ENCODE measurements around the gene BNC2. TPM values are rescaled to one million over a fixed set of nuclear protein-coding genes. Genes with fewer than 3 reads are reported as not detected.

BNC2 gene
- total and polyA plus RNA-seq, 2 of the 4 experiments (the other 2 are of a cell fraction), result 15.5 to 45.2 TPM

GRCh38 chr9:16823906-16824305, 46.6 kb downstream of the BNC2 start:
- 0 out of 2 replicates have a peak overlapping the region, but pooled peaks have one; percentile 12 for H3K18ac ChIP-seq (ENCODE audit: low read depth, low read length)
- WGBS, 2 experiments (ENCODE audit: extremely low coverage in 2 of 2, insufficient read length in 1 of 2), result no CpG with 5 or more reads among the region's 2 CpGs
- no peak overlapping the region for H3K9ac ChIP-seq (ENCODE audit: low read depth, low read length)
- no peak overlapping the region for H2AK5ac ChIP-seq (ENCODE audit: low read depth, low read length)
- ChIA-PET CTCF (no interaction called here), POLR2A (ENCODE audit: unreplicated experiment) (no interaction called here)
- no peak overlapping the region for H3K4me3 ChIP-seq (ENCODE audit: insufficient read depth, low read depth, low read length)
- ATAC-seq (ENCODE audit: low read depth) (no peak), DNase-seq (no peak)
- H3K36me3 ChIP-seq (ENCODE audit: control insufficient read depth, insufficient read depth, low read length), result peaks cover 1% of the 10 kb centered on the region; the same call in 1 of the 2 replicates
- intact Hi-C loops (cut with micrococcal nuclease) (loop anchor here (5.0 to 10.0 kb wide), 2 partner anchors 229 to 402 kb away; no protein-coding TSS in a partner anchor), dilution Hi-C loops (cut with HindIII; ENCODE audit: low sequenced_read_pairs, unreplicated experiment) (no loop called here), in situ Hi-C loops (cut with MboI; ENCODE audit: low sequenced_read_pairs) (no loop called here)
- no peak overlapping the region for H3K56ac ChIP-seq (ENCODE audit: extremely low read depth, insufficient read depth, low read length)
- 0 out of 2 replicates have a peak overlapping the region, but pooled peaks have one; percentile 94 for H2BK20ac ChIP-seq (ENCODE audit: low read depth, low read length)
- H2BK5ac ChIP-seq (ENCODE audit: low read depth, low read length, poor library complexity, severe bottlenecking), result peak overlapping the region; percentile 97
- no peaks in the 10 kb centered on the region for H3K9me3 ChIP-seq (ENCODE audit: control insufficient read depth, insufficient read depth, low read length)
- no peaks in the 10 kb centered on the region for H4K20me1 ChIP-seq (ENCODE audit: insufficient read depth, low read length)
- peak overlapping the region; percentile 98 for H2BK120ac ChIP-seq (ENCODE audit: low read depth, low read length)
- H4K91ac ChIP-seq (ENCODE audit: insufficient read depth, low read depth, low read length), result no peak overlapping the region
- no peak overlapping the region for H2AFZ ChIP-seq (replicated peaks; ENCODE audit: low read length, poor library complexity)
- peak overlapping the region; percentile 19; the same call in 1 of the 2 replicates for H3K27ac ChIP-seq (ENCODE audit: insufficient read depth, low read length)
- BruUV-seq (replicated peaks), result no TSS peak
- TF ChIP-seq RCOR1 (IDR thresholded peaks at IDR 0.05; ENCODE audit: insufficient replicate concordance, low read length) (no peak), MXI1 (IDR thresholded peaks at IDR 0.05; ENCODE audit: borderline replicate concordance, low read depth, low read length) (no peak), FOS (IDR thresholded peaks at IDR 0.05; ENCODE audit: low read depth, low read length) (no peak), POLR2A (IDR thresholded peaks at IDR 0.05; ENCODE audit: low read depth, low read length) (no peak), NFE2L2 (IDR thresholded peaks at IDR 0.05; ENCODE audit: low read depth, low read length) (no peak), USF2 (IDR thresholded peaks at IDR 0.05; ENCODE audit: low read depth, low read length) (no peak), CTCF (conservative IDR thresholded peaks at IDR 0.05; ENCODE audit: low read depth, low read length) (no peak), MAZ (IDR thresholded peaks at IDR 0.05; ENCODE audit: borderline replicate concordance, low read depth, low read length) (no peak), ELK1 (IDR thresholded peaks at IDR 0.05; ENCODE audit: borderline replicate concordance, low read depth, low read length) (no peak), SMC3 (IDR thresholded peaks at IDR 0.05; ENCODE audit: low read depth, low read length) (no peak), CHD1 (IDR thresholded peaks at IDR 0.05; ENCODE audit: low read depth, low read length) (no peak), BHLHE40 (IDR thresholded peaks at IDR 0.05; ENCODE audit: low read depth, low read length) (no peak)
- H2AK9ac ChIP-seq (replicated peaks; ENCODE audit: low read depth, low read length, poor library complexity), result no peak overlapping the region
- H3K4me1 ChIP-seq (ENCODE audit: control insufficient read depth, insufficient read depth, low read length), result peaks cover 16% of the 10 kb centered on the region
- H2BK15ac ChIP-seq (ENCODE audit: low read depth, low read length), result 0 out of 3 replicates have a peak overlapping the region, but pooled peaks have one; percentile 86
- H3K23ac ChIP-seq (ENCODE audit: low read depth, low read length), result peak overlapping the region; percentile 96; the same call in 1 of the 2 replicates
- H3K4me2 ChIP-seq (ENCODE audit: low read depth, low read length), result no peak overlapping the region
- H3K79me1 ChIP-seq (ENCODE audit: low read depth in 1 of 2, low read length in 2 of 2), result peaks cover 23 to 52% of the 10 kb centered on the region in 2 experiments
- H3K4ac ChIP-seq (ENCODE audit: low read depth, low read length), result peak overlapping the region; percentile 99; the same call in 1 of the 2 replicates
- H3K9me1 ChIP-seq (ENCODE audit: insufficient read depth, low read length), result peaks cover 14% of the 10 kb centered on the region
- peak overlapping the region; percentile 82 to 95; a peak in 2 of 4 replicates for H4K8ac ChIP-seq (ENCODE audit: low read depth in 2 of 2, low read length in 2 of 2)
- H3K14ac ChIP-seq (replicated peaks; ENCODE audit: low read depth, low read length), result peak overlapping the region; percentile 98; the same call in 1 of the 2 replicates
- no peak overlapping the region for H4K5ac ChIP-seq (ENCODE audit: low read depth, low read length)
- H3K27me3 ChIP-seq (ENCODE audit: control insufficient read depth, insufficient read depth, low read length), result no peaks in the 10 kb centered on the region
